ENCODE data around the gene PTGER4.
"Not testable (repeated sequence)": the region's sequence is repeated elsewhere in the genome, so short reads cannot be mapped to it uniquely, and the experiment has no call there.

PTGER4 gene

DNA sequence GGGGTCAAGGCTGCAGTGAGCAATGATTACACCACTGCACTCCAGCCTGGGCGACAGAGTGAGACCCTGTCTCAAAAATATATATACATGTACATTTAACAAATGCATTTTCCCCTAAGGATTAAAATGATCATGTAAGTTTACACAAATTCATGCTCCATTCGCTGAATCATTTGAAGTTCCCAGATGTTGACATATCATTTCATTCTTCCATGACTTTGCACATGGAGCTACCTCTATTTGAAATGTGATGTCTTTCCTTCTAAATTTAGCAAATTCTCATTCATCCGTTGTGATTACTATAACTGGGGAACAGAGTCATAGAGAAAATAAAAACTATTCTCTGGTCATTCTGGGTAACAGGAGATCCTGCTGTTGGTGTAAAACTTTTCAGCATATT is 10.6 kb downstream of the PTGER4 start:
- DNase-seq, result no peak

DNA sequence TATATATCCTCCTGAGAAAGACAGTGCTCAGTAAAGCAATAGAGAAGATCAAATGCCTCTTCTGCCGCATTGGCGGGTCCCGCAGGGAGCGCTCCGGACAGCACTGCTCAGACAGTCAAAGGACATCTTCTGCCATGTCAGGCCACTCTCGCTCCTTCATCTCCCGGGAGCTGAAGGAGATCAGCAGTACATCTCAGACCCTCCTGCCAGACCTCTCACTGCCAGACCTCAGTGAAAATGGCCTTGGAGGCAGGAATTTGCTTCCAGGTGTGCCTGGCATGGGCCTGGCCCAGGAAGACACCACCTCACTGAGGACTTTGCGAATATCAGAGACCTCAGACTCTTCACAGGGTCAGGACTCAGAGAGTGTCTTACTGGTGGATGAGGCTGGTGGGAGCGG is 12.2 kb downstream of the PTGER4 start:
- no peak for DNase-seq

DNA sequence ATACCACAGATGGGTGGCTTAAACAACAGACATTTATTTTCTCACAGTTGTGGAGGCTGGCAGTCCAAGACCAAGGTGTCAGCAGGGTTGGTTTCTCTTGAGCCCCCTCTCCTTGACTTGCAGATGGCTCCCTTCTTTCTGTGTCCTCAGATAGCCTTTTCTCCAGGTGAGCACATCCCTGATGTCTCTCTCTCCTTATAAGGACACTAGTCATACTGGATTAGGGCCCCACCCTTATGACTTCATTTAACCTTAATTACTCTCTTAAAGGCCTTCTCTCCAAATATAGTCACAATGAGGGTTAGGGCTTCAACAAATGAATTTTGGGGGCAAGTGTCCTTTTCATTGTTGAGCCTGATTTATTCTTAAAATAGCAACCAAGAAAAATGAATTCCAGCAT is 14.7 kb downstream of the PTGER4 start:
- DNase-seq, result peak; percentile 44

GRCh38 chr5:40700116-40700782 is 20.5 kb downstream of the PTGER4 start:
- DNase-seq, result no peak

GRCh38 chr5:40702027-40702426 is 22.3 kb downstream of the PTGER4 start:
- not testable (repeated sequence) for DNase-seq

DNA sequence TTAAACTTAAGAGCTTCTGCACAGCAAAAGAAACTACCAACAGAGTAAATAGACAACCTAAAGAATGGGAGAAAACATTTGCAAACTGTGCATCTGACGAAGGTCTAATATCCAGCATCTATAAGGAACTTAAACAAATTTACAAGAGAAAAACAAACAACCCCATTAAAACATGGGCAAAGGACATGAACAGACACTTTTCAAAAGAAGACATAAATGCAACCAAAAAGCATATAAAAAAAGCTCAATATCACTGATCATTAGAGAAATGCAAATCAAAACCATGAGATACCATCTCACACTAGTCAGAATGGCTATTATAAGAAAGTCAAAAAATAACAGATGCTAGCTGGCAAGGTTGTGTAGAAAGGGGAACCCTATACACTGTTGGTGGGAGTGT is 25.8 kb downstream of the PTGER4 start:
- not testable (repeated sequence) for DNase-seq

GRCh38 chr5:40710575-40710974 is 30.9 kb downstream of the PTGER4 start:
- not testable (repeated sequence) for DNase-seq

DNA sequence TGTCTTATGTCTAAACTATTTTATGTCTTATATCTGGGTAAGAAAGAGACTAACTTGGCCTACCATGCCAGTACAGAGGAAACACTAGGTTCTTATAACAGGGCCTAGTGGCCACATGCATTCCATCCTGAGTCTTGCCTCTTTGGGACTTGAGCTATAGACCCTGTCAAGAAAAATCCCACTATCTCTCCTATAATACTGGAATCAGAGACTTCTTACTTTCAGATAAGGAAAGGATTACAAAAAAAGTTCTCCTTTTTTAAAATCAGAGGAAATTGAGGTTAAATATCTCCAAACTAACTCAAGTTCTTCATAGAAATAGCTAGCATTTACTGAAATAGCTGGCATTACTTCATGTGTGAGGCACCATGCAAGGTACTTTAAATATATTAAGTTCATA is 34.3 kb downstream of the PTGER4 start:
- DNase-seq, result no peak

GRCh38 chr5:40716000-40716399 is 36.3 kb downstream of the PTGER4 start:
- no peak for DNase-seq

- DNase-seq, result no peak
These were observed 36.9 kb downstream of the PTGER4 start for GRCh38 chr5:40716590-40716989.

DNA sequence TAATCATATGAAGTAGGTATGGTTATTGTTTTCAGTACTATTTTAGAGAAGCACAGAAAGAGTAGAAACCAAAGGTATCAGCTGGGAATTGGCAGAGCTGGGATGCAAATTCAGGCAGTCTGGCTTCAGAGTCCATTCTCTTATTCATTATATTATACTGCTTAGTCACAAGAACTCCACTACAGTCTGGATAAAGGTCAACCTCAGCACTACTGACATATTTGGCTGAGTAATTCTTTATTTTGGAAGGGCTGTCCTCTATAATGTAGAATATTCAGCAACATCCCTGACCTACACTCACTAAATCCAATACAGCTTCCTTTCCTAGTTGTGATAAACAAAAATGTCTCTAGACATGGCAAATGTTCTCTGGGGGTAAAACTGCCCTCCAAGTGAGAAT is 37.6 kb downstream of the PTGER4 start:
- DNase-seq, result peak; percentile 54

- DNase-seq, result no peak
These were observed 40.4 kb downstream of the PTGER4 start for GRCh38 chr5:40720069-40720468.

DNA sequence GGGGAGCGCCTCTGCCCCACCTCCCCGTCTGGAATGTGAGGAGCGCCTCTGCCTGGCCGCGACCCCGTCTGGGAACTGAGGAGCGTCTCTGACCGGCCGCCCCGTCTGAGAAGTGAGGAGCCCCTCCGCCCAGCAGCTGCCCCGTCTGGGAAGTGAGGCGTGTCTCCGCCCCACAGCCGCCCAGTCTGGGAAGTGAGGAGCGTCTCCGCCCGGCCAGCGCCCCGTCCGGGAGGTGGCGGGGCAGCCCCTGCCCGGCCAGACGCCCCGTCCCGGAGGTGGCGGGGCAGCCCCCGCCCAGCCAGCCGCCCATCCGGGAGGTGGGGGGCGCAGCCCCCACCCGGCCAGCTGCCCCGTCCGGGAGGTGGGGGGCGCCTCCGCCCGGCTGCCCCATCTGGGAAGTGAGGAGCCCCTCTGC is 42.8 kb downstream of the PTGER4 start:
- DNase-seq, result not testable (repeated sequence)

GRCh38 chr5:40733434-40733833 is 53.7 kb downstream of the PTGER4 start:
- no peak for DNase-seq

- no peak for DNase-seq
These were observed 54.3 kb downstream of the PTGER4 start for GRCh38 chr5:40733879-40734563.

- DNase-seq, result peak; percentile 54
These were observed 55.3 kb downstream of the PTGER4 start for GRCh38 chr5:40734986-40735385.

GRCh38 chr5:40735609-40736008 is 55.9 kb downstream of the PTGER4 start:
- no peak for DNase-seq

DNA sequence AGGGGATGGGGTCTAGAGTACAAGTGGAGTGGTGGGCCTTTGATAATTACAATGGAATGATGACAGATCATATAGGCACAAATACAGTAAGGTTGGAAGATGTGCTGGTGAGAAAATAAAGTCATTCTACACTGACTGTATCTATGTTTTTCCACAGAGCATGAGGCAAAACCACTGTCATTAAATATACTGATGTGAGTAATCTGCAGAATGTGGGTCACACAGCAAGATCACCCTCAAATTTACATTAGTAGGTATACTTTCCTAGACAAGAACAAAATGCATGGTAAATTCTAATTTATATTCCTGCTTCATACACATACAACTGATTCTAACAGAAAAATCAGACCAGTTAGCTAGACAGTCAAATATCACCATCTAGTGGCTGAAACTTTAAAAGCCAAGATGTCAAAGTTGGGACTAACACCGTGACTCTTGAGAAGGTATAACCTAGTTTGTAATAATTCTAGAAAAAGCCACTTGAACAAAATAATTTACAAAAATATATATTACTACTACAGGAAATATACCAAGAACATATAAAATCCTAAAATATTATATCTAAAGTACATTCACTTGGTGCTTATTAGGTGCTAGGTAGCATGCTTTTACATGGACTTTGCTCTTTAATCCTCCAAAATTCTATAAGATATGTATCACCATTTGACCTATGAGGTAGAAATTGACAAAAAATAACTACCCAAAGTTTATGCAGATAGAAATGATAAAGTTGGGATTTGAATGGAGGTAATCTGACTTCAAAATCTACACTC is 56.6 kb downstream of the PTGER4 start:
- peak; percentile 68 for DNase-seq

DNA sequence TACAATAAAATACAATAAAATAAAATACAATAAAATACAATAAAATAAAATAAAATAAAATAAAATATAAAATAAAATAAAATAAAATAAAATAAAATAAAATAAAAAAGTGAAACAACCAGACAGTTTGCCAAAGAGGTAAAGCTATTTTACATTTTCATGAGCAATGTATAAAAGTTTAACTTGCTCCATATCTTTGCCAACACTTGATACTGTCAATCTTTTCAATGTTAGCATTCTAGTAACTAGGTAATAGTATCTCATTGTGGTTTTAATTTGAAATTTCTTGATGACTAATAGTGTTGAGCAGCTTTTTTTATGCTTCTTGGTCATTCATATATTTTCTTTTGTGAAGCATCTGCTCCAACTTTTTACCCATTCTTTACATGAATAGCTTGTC is 58.8 kb downstream of the PTGER4 start:
- DNase-seq, result peak; percentile 25

Data from fibroblast of skin of back (primary cell).